GM18505 (cell line): ENCODE data around the gene ITGAD.
"Not testable (repeated sequence)": the region's sequence is repeated elsewhere in the genome, so short reads cannot be mapped to it uniquely, and the experiment has no call there.

Source experiments
- ATAC-seq: cut with Tn5 transposase; IDR thresholded peaks from one replicate; pipeline ENCODE4 v1.9.1; 2021; ENCODE audit not compliant: unreplicated experiment
- POLR2A ChIP-seq: IDR thresholded peaks from 4 replicates; pipeline ENCODE4 v1.6.1; 2011; ENCODE audit warnings: borderline replicate concordance; ENCODE audit not compliant: insufficient read depth, insufficient read length; ENCODE audit errors: extremely low read depth

The ITGAD gene

GRCh38 chr16:31401436-31401835 is 8.3 kb downstream of the ITGAD start:
- no peak for ATAC-seq
- TF ChIP-seq POLR2A: no peak

- ATAC-seq: no peak
- no peak for TF ChIP-seq POLR2A
These were observed 9.6 kb downstream of the ITGAD start for GRCh38 chr16:31402687-31403086.

GRCh38 chr16:31403590-31404352 is 10.6 kb downstream of the ITGAD start:
- no peak for ATAC-seq
- TF ChIP-seq POLR2A: no peak

GRCh38 chr16:31404353-31405064 is 11.4 kb downstream of the ITGAD start:
- no peak for TF ChIP-seq POLR2A
- ATAC-seq: no peak

GRCh38 chr16:31407406-31407805 is 14.3 kb downstream of the ITGAD start:
- no peak for TF ChIP-seq POLR2A
- ATAC-seq: no peak

- TF ChIP-seq POLR2A: no peak
- no peak for ATAC-seq
These were observed 16.3 kb downstream of the ITGAD start for GRCh38 chr16:31409433-31409832.

GRCh38 chr16:31410082-31410481 is 16.9 kb downstream of the ITGAD start:
- no peak for ATAC-seq
- TF ChIP-seq POLR2A: no peak

- TF ChIP-seq POLR2A: no peak
- ATAC-seq: no peak
These were observed 18.1 kb downstream of the ITGAD start for GRCh38 chr16:31411024-31411844.

GRCh38 chr16:31412750-31413149 is 19.6 kb downstream of the ITGAD start:
- ATAC-seq: no peak
- TF ChIP-seq POLR2A: no peak

GRCh38 chr16:31413381-31413780 is 20.2 kb downstream of the ITGAD start:
- ATAC-seq: no peak

GRCh38 chr16:31413943-31414342 is 20.8 kb downstream of the ITGAD start:
- no peak for TF ChIP-seq POLR2A
- no peak for ATAC-seq

More at GRCh38 chr16:31413381-31413780, 20.2 kb downstream of the ITGAD start:
- TF ChIP-seq POLR2A: no peak

GRCh38 chr16:31414706-31415105 is 21.6 kb downstream of the ITGAD start:
- ATAC-seq: no peak
- TF ChIP-seq POLR2A: no peak

GRCh38 chr16:31416371-31416770 is 23.2 kb downstream of the ITGAD start:
- TF ChIP-seq POLR2A: no peak
- no peak for ATAC-seq

- not testable (repeated sequence) for ATAC-seq
These were observed 23.9 kb downstream of the ITGAD start for GRCh38 chr16:31417036-31417435.
